GM12878 (cell line): ENCODE results near the gene ACACA.

ENCODE experiments used
- CTCF ChIP-seq, 3 experiments: IDR thresholded peaks in 2 of 3; conservative IDR thresholded peaks in 1 of 3; 2 replicates each; pipeline ENCODE4 v1.5.1; 2011; ENCODE audit warnings: low read depth in 3 of 3, low read length in 3 of 3, mild to moderate bottlenecking in 3 of 3, control low read depth in 2 of 3, moderate library complexity in 2 of 3, inconsistent platforms in 1 of 3, mixed read lengths in 1 of 3; ENCODE audit not compliant: control insufficient read depth in 2 of 3, insufficient read depth in 1 of 3; ENCODE audit errors: extremely low read depth in 1 of 3
- EZH2 ChIP-seq: IDR thresholded peaks from 2 replicates; pipeline ENCODE4 v1.6.1; 2012; ENCODE audit warnings: low read depth, mild to moderate bottlenecking, control low read depth, inconsistent platforms, low read length, borderline replicate concordance; ENCODE audit not compliant: control insufficient read depth
- PAX8 ChIP-seq: fragments of 450-650 bp; IDR thresholded peaks from 2 replicates; pipeline ENCODE4 v1.6.1; 2017; ENCODE audit warnings: mild to moderate bottlenecking, moderate library complexity
- PRDM15 ChIP-seq: fragments of 450-650 bp; formaldehyde crosslinking; IDR thresholded peaks from 2 replicates; pipeline ENCODE4 v1.4.0; 2020; ENCODE audit warnings: mild to moderate bottlenecking, moderate library complexity
- RFX5 ChIP-seq: IDR thresholded peaks from 2 replicates; pipeline ENCODE4 v1.6.1; 2011; ENCODE audit warnings: low read depth, low read length, improper control_type of control experiment
- TAF1 ChIP-seq: IDR thresholded peaks from 2 replicates; pipeline ENCODE4 v1.6.1; 2011; ENCODE audit warnings: mild to moderate bottlenecking, low read depth, low read length, borderline replicate concordance
- ZNF217 ChIP-seq: fragments of 450-650 bp; IDR thresholded peaks from 2 replicates; pipeline ENCODE4 v1.6.1; 2017; ENCODE audit warnings: antibody characterized with exemption, mild to moderate bottlenecking
- ZNF274 ChIP-seq: IDR thresholded peaks from one replicate; pipeline ENCODE4 v1.8.0; 2011; ENCODE audit not compliant: insufficient read length, insufficient read depth

- TF ChIP-seq ZNF274 (no peak), RFX5 (no peak), ZNF217 (no peak), EZH2 (no peak), PRDM15 (CRISPR knock-in tag) (no peak), TAF1 (no peak), CTCF (IDR thresholded peaks at IDR 0.05 in 2 of 3, conservative IDR thresholded peaks at IDR 0.05 in 1 of 3; ENCODE audit: control insufficient read depth in 2 of 3, extremely low read depth in 1 of 3, insufficient read depth in 1 of 3, low read depth in 3 of 3, low read length in 3 of 3) (no peak), PAX8 (no peak)
Observed at GRCh38 chr17:37162800-37163199, 243.8 kb downstream of the ACACA start.
